Neural progenitor cell (in vitro differentiated cells): ENCODE results near the gene CST8.

Experiments used
- CTCF ChIP-seq: fragments of 200-600 bp; sonication (generic); IDR thresholded peaks from 2 replicates; pipeline ENCODE4 v1.5.1; 2017; ENCODE audit warnings: antibody characterized with exemption, mild to moderate bottlenecking
- EZH2 ChIP-seq: fragments of 200-600 bp; sonication (generic); IDR thresholded peaks from 2 replicates; pipeline ENCODE4 v1.6.1; 2017; ENCODE audit warnings: antibody characterized with exemption, mild to moderate bottlenecking, moderate library complexity
- EZH2phosphoT487 ChIP-seq: fragments of 200-600 bp; sonication (generic); IDR thresholded peaks from 2 replicates; pipeline ENCODE4 v1.6.1; 2017; ENCODE audit warnings: antibody characterized with exemption

- TF ChIP-seq CTCF (peak; percentile 89), EZH2 (no peak), EZH2phosphoT487 (no peak)
Observed at GRCh38 chr20:23446505-23446904, 44.4 kb upstream of the CST8 start.
